ENCODE results near the gene CCER1.

The CCER1 gene

GRCh38 chr12:90964616-90965015, 9.6 kb upstream of the CCER1 start:
- DNase-seq = no peak

- DNase-seq = no peak
Observed at GRCh38 chr12:90963946-90964345, 9.0 kb upstream of the CCER1 start.

GRCh38 chr12:90961154-90961553, 6.2 kb upstream of the CCER1 start:
- no peak for DNase-seq

GRCh38 chr12:90959538-90960139, 4.7 kb upstream of the CCER1 start:
- peak in 1 of 2 donors; percentile 35 for DNase-seq

- DNase-seq = no peak
Observed at GRCh38 chr12:90959032-90959431, 4.1 kb upstream of the CCER1 start.

- DNase-seq = no peak
Observed at GRCh38 chr12:90958347-90958746, 3.4 kb upstream of the CCER1 start.

GRCh38 chr12:90954428-90954827, 548 bp downstream of the CCER1 start:
- DNase-seq = no peak

- DNase-seq = peak in 1 of 2 donors; percentile 30
Observed at GRCh38 chr12:90953956-90954421, 987 bp downstream of the CCER1 start.

- no peak for DNase-seq
Observed at GRCh38 chr12:90951432-90952105, 3.4 kb downstream of the CCER1 start.

GRCh38 chr12:90947869-90948268, 7.1 kb downstream of the CCER1 start:
- no peak for DNase-seq

GRCh38 chr12:90945070-90945649, 9.8 kb downstream of the CCER1 start:
- DNase-seq = peak in 1 of 2 donors; percentile 21

GRCh38 chr12:90943255-90943654, 11.7 kb downstream of the CCER1 start:
- DNase-seq = no peak

- DNase-seq = peak in 1 of 2 donors; percentile 21
Observed at GRCh38 chr12:90940872-90941499, 14.0 kb downstream of the CCER1 start.

- no peak for DNase-seq
Observed at GRCh38 chr12:90939382-90939781, 15.6 kb downstream of the CCER1 start.

GRCh38 chr12:90938451-90938850, 16.5 kb downstream of the CCER1 start:
- no peak for DNase-seq

- no peak for DNase-seq
Observed at GRCh38 chr12:90937651-90938050, 17.3 kb downstream of the CCER1 start.

GRCh38 chr12:90936230-90937005, 18.6 kb downstream of the CCER1 start:
- no peak for DNase-seq

- no peak for DNase-seq
Observed at GRCh38 chr12:90925562-90925961, 29.4 kb downstream of the CCER1 start.

GRCh38 chr12:90924406-90924805, 30.6 kb downstream of the CCER1 start:
- DNase-seq = no peak

GRCh38 chr12:90922145-90922627, 32.8 kb downstream of the CCER1 start:
- DNase-seq = no peak

GRCh38 chr12:90921536-90921935, 33.4 kb downstream of the CCER1 start:
- DNase-seq = no peak

- DNase-seq = no peak
Observed at GRCh38 chr12:90920222-90920621, 34.8 kb downstream of the CCER1 start.

GRCh38 chr12:90917431-90917830, 37.5 kb downstream of the CCER1 start:
- no peak for DNase-seq
